IMR-90 (cell line): ENCODE results near the gene SYT5. TPM values are rescaled to one million over a fixed set of nuclear protein-coding genes. Genes with fewer than 3 reads are reported as not detected.

Source experiments
- ATAC-seq: fragments of 200-7000 bp; cut with Tn5 transposase; 2 replicates; pipeline ENCODE4 v1.9.1; 2020; ENCODE audit warnings: low read depth, mild to moderate bottlenecking, moderate library complexity
- BruUV-seq: library from RNA; stranded (reverse); fragments of 400-500 nt; replicated peaks from 2 replicates; lab custom pipeline; 2021; lab: Mats Ljungman, UMichigan
- CTCF ChIA-PET: fragments of 300-600 bp; formaldehyde crosslinking; extraction: SDS; loops from one replicate; lab custom pipeline; 2021; ENCODE audit warnings: antibody characterized with exemption; lab: Yijun Ruan, JAX
- POLR2A ChIA-PET: fragments of 300-600 bp; sonication (Branson Sonifier 250); formaldehyde crosslinking; loops from one replicate; lab custom pipeline; 2022; ENCODE audit warnings: antibody characterized with exemption; ENCODE audit not compliant: unreplicated experiment; lab: Charles Lee
- DNase-seq: peaks from one replicate; pipeline ENCODE4 v3.0.0; 2013
- H2AFZ ChIP-seq: replicated peaks from 2 replicates; pipeline ENCODE3; 2013; ENCODE audit warnings: low read length, mild to moderate bottlenecking; ENCODE audit not compliant: poor library complexity
- H2AK5ac ChIP-seq: 2 replicates; pipeline ENCODE4 v1.6.1; 2013; ENCODE audit warnings: low read depth, low read length, inconsistent platforms
- H2AK9ac ChIP-seq: replicated peaks from 2 replicates; pipeline ENCODE3; 2013; ENCODE audit warnings: mild to moderate bottlenecking, low read depth, low read length, moderate library complexity; ENCODE audit not compliant: poor library complexity
- H2BK120ac ChIP-seq: 2 replicates; pipeline ENCODE4 v1.6.1; 2013; ENCODE audit warnings: low read depth, low read length, inconsistent platforms
- H2BK15ac ChIP-seq: 3 replicates; pipeline ENCODE4 v1.6.1; 2013; ENCODE audit warnings: low read depth, low read length, inconsistent platforms
- H2BK20ac ChIP-seq: 2 replicates; pipeline ENCODE4 v1.6.1; 2013; ENCODE audit warnings: low read depth, mild to moderate bottlenecking, inconsistent platforms, low read length, moderate library complexity
- H2BK5ac ChIP-seq: 2 replicates; pipeline ENCODE4 v1.6.1; 2013; ENCODE audit warnings: mild to moderate bottlenecking, low read depth, low read length, inconsistent platforms; ENCODE audit not compliant: poor library complexity, severe bottlenecking
- H3K14ac ChIP-seq: replicated peaks from 2 replicates; pipeline ENCODE4 v1.6.1; 2013; ENCODE audit warnings: low read depth, low read length, inconsistent platforms
- H3K18ac ChIP-seq: 2 replicates; pipeline ENCODE4 v1.6.1; 2013; ENCODE audit warnings: low read depth, low read length, control low read depth
- H3K23ac ChIP-seq: 2 replicates; pipeline ENCODE4 v1.6.1; 2013; ENCODE audit warnings: low read depth, low read length, inconsistent platforms
- H3K27ac ChIP-seq: 2 replicates; pipeline ENCODE4 v1.5.1; 2013; ENCODE audit warnings: mild to moderate bottlenecking, control low read depth, low read length; ENCODE audit not compliant: insufficient read depth
- H3K27me3 ChIP-seq: 2 replicates; pipeline ENCODE4 v1.6.1; 2013; ENCODE audit warnings: low read length; ENCODE audit not compliant: control insufficient read depth, insufficient read depth
- H3K36me3 ChIP-seq: 2 replicates; pipeline ENCODE4 v1.6.1; 2013; ENCODE audit warnings: low read length, mixed read lengths; ENCODE audit not compliant: control insufficient read depth, insufficient read depth
- H3K4ac ChIP-seq: 2 replicates; pipeline ENCODE4 v1.6.1; 2013; ENCODE audit warnings: low read depth, low read length, inconsistent platforms
- H3K4me1 ChIP-seq: 2 replicates; pipeline ENCODE4 v1.6.1; 2013; ENCODE audit warnings: low read length, mixed read lengths; ENCODE audit not compliant: control insufficient read depth, insufficient read depth
- H3K4me2 ChIP-seq: 2 replicates; pipeline ENCODE4 v1.6.1; 2013; ENCODE audit warnings: low read depth, mild to moderate bottlenecking, control low read depth, low read length, moderate library complexity
- H3K4me3 ChIP-seq: 2 replicates; pipeline ENCODE4 v1.5.1; 2013; ENCODE audit warnings: low read depth, mild to moderate bottlenecking, control low read depth, low read length, moderate library complexity; ENCODE audit not compliant: insufficient read depth
- H3K56ac ChIP-seq: 2 replicates; pipeline ENCODE4 v1.6.1; 2013; ENCODE audit warnings: low read length, inconsistent platforms; ENCODE audit not compliant: insufficient read depth; ENCODE audit errors: extremely low read depth
- H3K79me1 ChIP-seq, 2 experiments: 2 replicates each; pipeline ENCODE4 v1.6.1; 2013; ENCODE audit warnings: low read length in 2 of 2, inconsistent platforms in 1 of 2, low read depth in 1 of 2
- H3K9ac ChIP-seq: 2 replicates; pipeline ENCODE4 v1.6.1; 2013; ENCODE audit warnings: low read depth, low read length, control low read depth
- H3K9me1 ChIP-seq: 2 replicates; pipeline ENCODE4 v1.6.1; 2013; ENCODE audit warnings: low read length, inconsistent platforms; ENCODE audit not compliant: insufficient read depth
- H3K9me3 ChIP-seq: 2 replicates; pipeline ENCODE4 v1.6.1; 2013; ENCODE audit warnings: low read length; ENCODE audit not compliant: control insufficient read depth, insufficient read depth
- H4K20me1 ChIP-seq: 2 replicates; pipeline ENCODE4 v1.6.1; 2013; ENCODE audit warnings: low read length, inconsistent platforms; ENCODE audit not compliant: insufficient read depth
- H4K5ac ChIP-seq: 2 replicates; pipeline ENCODE4 v1.6.1; 2013; ENCODE audit warnings: mild to moderate bottlenecking, low read depth, low read length, control low read depth
- H4K8ac ChIP-seq, 2 experiments: 2 replicates each; pipeline ENCODE4 v1.6.1; 2013; ENCODE audit warnings: low read depth in 2 of 2, low read length in 2 of 2, control low read depth in 1 of 2, inconsistent platforms in 1 of 2
- H4K91ac ChIP-seq: 2 replicates; pipeline ENCODE4 v1.6.1; 2013; ENCODE audit warnings: low read depth, low read length, inconsistent platforms; ENCODE audit not compliant: insufficient read depth
- BHLHE40 ChIP-seq: fragments of 150-350 bp; IDR thresholded peaks from 2 replicates; pipeline ENCODE4 v1.6.1; 2016; ENCODE audit warnings: mild to moderate bottlenecking, low read depth, low read length
- CEBPB ChIP-seq: IDR thresholded peaks from 2 replicates; pipeline ENCODE4 v1.6.1; 2012; ENCODE audit warnings: low read depth, low read length, improper control_type of control experiment
- CHD1 ChIP-seq: IDR thresholded peaks from 2 replicates; pipeline ENCODE4 v1.6.1; 2012; ENCODE audit warnings: low read depth, low read length, improper control_type of control experiment
- CTCF ChIP-seq: conservative IDR thresholded peaks from 2 replicates; pipeline ENCODE4 v1.5.1; 2012; ENCODE audit warnings: mild to moderate bottlenecking, low read depth, low read length, improper control_type of control experiment
- ELK1 ChIP-seq: fragments of 150-350 bp; IDR thresholded peaks from 2 replicates; pipeline ENCODE4 v1.6.1; 2016; ENCODE audit warnings: low read depth, mild to moderate bottlenecking, low read length, moderate library complexity, borderline replicate concordance
- FOS ChIP-seq: fragments of 150-350 bp; IDR thresholded peaks from 2 replicates; pipeline ENCODE4 v1.6.1; 2016; ENCODE audit warnings: low read depth, low read length
- MAFK ChIP-seq: IDR thresholded peaks from 2 replicates; pipeline ENCODE4 v1.6.1; 2012; ENCODE audit warnings: low read depth, low read length, improper control_type of control experiment
- MXI1 ChIP-seq: IDR thresholded peaks from 2 replicates; pipeline ENCODE4 v1.6.1; 2012; ENCODE audit warnings: low read depth, mild to moderate bottlenecking, low read length, moderate library complexity, borderline replicate concordance
- NFE2L2 ChIP-seq: fragments of 150-350 bp; IDR thresholded peaks from 2 replicates; pipeline ENCODE4 v1.6.1; 2016; ENCODE audit warnings: low read depth, mild to moderate bottlenecking, low read length
- POLR2A ChIP-seq: IDR thresholded peaks from 2 replicates; pipeline ENCODE4 v1.6.1; 2012; ENCODE audit warnings: mild to moderate bottlenecking, low read depth, low read length
- RAD21 ChIP-seq: IDR thresholded peaks from 2 replicates; pipeline ENCODE4 v1.6.1; 2012; ENCODE audit warnings: low read length, improper control_type of control experiment
- RCOR1 ChIP-seq: IDR thresholded peaks from 2 replicates; pipeline ENCODE4 v1.6.1; 2012; ENCODE audit warnings: mild to moderate bottlenecking, low read length, improper control_type of control experiment; ENCODE audit not compliant: insufficient replicate concordance
- RFX5 ChIP-seq: IDR thresholded peaks from 2 replicates; pipeline ENCODE4 v1.8.0; 2012; ENCODE audit warnings: low read depth, mild to moderate bottlenecking, low read length, moderate library complexity
- SMC3 ChIP-seq: fragments of 150-350 bp; IDR thresholded peaks from 2 replicates; pipeline ENCODE4 v1.6.1; 2016; ENCODE audit warnings: low read depth, mild to moderate bottlenecking, antibody characterized with exemption, low read length, moderate library complexity
- WGBS, 2 experiments: methylation state at CpG; one replicate each; pipeline versions ENCODE4 v1.1.5 to v1.1.7; 2013; ENCODE audit warnings: missing lambda C conversion rate in 2 of 2; ENCODE audit not compliant: insufficient read length in 1 of 2; ENCODE audit errors: extremely low coverage in 2 of 2; 5-methylcytosine and 5-hydroxymethylcytosine counted together
- dilution Hi-C: fragments of 300-500 bp; cut with HindIII; formaldehyde crosslinking; loops from one replicate; pipeline ENCODE4 v1.14.3; 2018; ENCODE audit warnings: low sequenced_read_pairs; ENCODE audit not compliant: unreplicated experiment
- in situ Hi-C: fragments of 300-500 bp; cut with MboI; formaldehyde crosslinking; loops from 3 replicates; pipeline ENCODE4 v1.14.3; 2019; ENCODE audit warnings: low sequenced_read_pairs, inconsistent platforms, mixed read lengths
- intact Hi-C: fragments of 100-400 bp; cut with micrococcal nuclease; formaldehyde crosslinking; loops from 2 replicates; pipeline ENCODE4 v1.10.0; 2022
- polyA plus RNA-seq, 3 experiments: library from polyadenylated mRNA; depleted of rRNA; stranded (reverse); fragments of >200 nt; gene quantifications; 2 replicates each; pipeline ENCODE4 v1.2.3, GENCODE V29; 2012; ENCODE audit warnings: low replicate concordance in 1 of 3
- total RNA-seq: library from RNA; depleted of rRNA; stranded (reverse); fragments of >200 nt; gene quantifications from 2 replicates; pipeline ENCODE4 v1.2.3, GENCODE V29; 2012
- TF ChIP-seq, protein P1 (sequence below): fragments of 150-350 bp; IDR thresholded peaks from 2 replicates; pipeline ENCODE4 v1.6.1; 2017; ENCODE audit warnings: mild to moderate bottlenecking, antibody characterized with exemption, low read length, low read depth

The SYT5 gene
- total and polyA plus RNA-seq, 2 of the 4 experiments (the other 2 are of a cell fraction) = under 0.01 to 0.15 TPM

- no peak overlapping the region for H3K9ac ChIP-seq
- ATAC-seq (no peak), DNase-seq (no peak)
- no peaks in the 10 kb centered on the region for H3K79me1 ChIP-seq
- H2AK5ac ChIP-seq = no peak overlapping the region
- no peak overlapping the region for H3K4me2 ChIP-seq
- intact Hi-C loops = no loop called here
- TF ChIP-seq MXI1 = no peak
- no peak for TF ChIP-seq ELK1
- no peak for TF ChIP-seq SMC3
- no peak for TF ChIP-seq CTCF
- no peak for TF ChIP-seq RFX5
- TF ChIP-seq RAD21 = no peak
- no peak for TF ChIP-seq CHD1
- no peak for TF ChIP-seq CEBPB
- no peak for TF ChIP-seq FOS
- TF ChIP-seq NFE2L2 = no peak
- TF ChIP-seq RCOR1 = no peak
- no peak for TF ChIP-seq POLR2A
- no peak for TF ChIP-seq BHLHE40
- TF ChIP-seq, protein P1, sequence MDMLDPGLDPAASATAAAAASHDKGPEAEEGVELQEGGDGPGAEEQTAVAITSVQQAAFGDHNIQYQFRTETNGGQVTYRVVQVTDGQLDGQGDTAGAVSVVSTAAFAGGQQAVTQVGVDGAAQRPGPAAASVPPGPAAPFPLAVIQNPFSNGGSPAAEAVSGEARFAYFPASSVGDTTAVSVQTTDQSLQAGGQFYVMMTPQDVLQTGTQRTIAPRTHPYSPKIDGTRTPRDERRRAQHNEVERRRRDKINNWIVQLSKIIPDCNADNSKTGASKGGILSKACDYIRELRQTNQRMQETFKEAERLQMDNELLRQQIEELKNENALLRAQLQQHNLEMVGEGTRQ = no peak
- no peak for TF ChIP-seq MAFK
- H3K9me1 ChIP-seq = 0 out of 2 replicates have a peak, but pooled peaks cover 6% of the 10 kb centered on the region
- H3K27ac ChIP-seq = no peak overlapping the region
- no peaks in the 10 kb centered on the region for H3K27me3 ChIP-seq
- H2AK9ac ChIP-seq = no peak overlapping the region
- H4K8ac ChIP-seq = no peak overlapping the region
- dilution Hi-C loops = no loop called here
- no peak overlapping the region for H4K5ac ChIP-seq
- WGBS, 2 experiments = 84% methylated on average over 5 of the region's 18 CpGs; no CpG with 5 or more reads in 1 of the 2 experiments
- no peak overlapping the region for H2BK20ac ChIP-seq
- no peak overlapping the region for H3K4ac ChIP-seq
- CTCF ChIA-PET = no interaction called here
- H2BK5ac ChIP-seq = no peak overlapping the region
- H3K23ac ChIP-seq = no peak overlapping the region
- no TSS peak for BruUV-seq
- H3K14ac ChIP-seq = no peak overlapping the region
- H3K4me3 ChIP-seq = no peak overlapping the region
- no peak overlapping the region for H3K56ac ChIP-seq
- no peaks in the 10 kb centered on the region for H3K4me1 ChIP-seq
- POLR2A ChIA-PET = no interaction called here
- in situ Hi-C loops = no loop called here
- no peak overlapping the region for H3K18ac ChIP-seq
- no peak overlapping the region for H2AFZ ChIP-seq
- peaks cover 11% of the 10 kb centered on the region for H4K20me1 ChIP-seq
- H4K91ac ChIP-seq = no peak overlapping the region
- H3K9me3 ChIP-seq = no peaks in the 10 kb centered on the region
- H3K36me3 ChIP-seq = peaks cover 39% of the 10 kb centered on the region
- no peak overlapping the region for H2BK15ac ChIP-seq
- H2BK120ac ChIP-seq = no peak overlapping the region
Measured at GRCh38 chr19:55226788-55227187, 46.7 kb upstream of the SYT5 start.
